Measurements from ENCODE around the gene STAM. TPM values are rescaled to one million over a fixed set of nuclear protein-coding genes. Genes with fewer than 3 reads are reported as not detected.

STAM gene
- polyA plus RNA-seq, 1 donor (not counting 4 experiments of a cell fraction or from before 2014, with no cell fraction given) = 34.1 TPM

GRCh38 chr10:17743437-17743836 lies 99.5 kb downstream of the STAM start:
- Histone ChIP-seq H3K9me3 (ENCODE audit: control insufficient read depth, low read depth, low read length) (no peaks in the 10 kb centered on the region), H3K79me2 (ENCODE audit: control insufficient read depth, insufficient read depth, low read length) (no peaks in the 10 kb centered on the region), H3K4me3 (ENCODE audit: control insufficient read depth in 2 of 3, extremely low read depth in 1 of 3, insufficient read depth in 2 of 3, low read depth in 1 of 3, low read length in 3 of 3) (no peak overlapping the region), H3K27ac (ENCODE audit: control insufficient read depth, insufficient read depth, low read length) (no peak overlapping the region), H3K9me1 (ENCODE audit: control insufficient read depth, extremely low read depth, insufficient read depth, low read length) (no peaks in the 10 kb centered on the region), H3K27me3 (ENCODE audit: control insufficient read depth, extremely low read depth, insufficient read depth, low read length) (no peaks in the 10 kb centered on the region), H3K4me2 (ENCODE audit: control insufficient read depth, extremely low read depth, insufficient read depth, low read depth, low read length) (no peak overlapping the region), H3K9ac (ENCODE audit: control insufficient read depth, extremely low read depth, insufficient read depth, low read length) (no peak overlapping the region), H4K20me1 (ENCODE audit: control insufficient read depth, extremely low read depth, insufficient read depth, low read length) (no peaks in the 10 kb centered on the region), H2AFZ (ENCODE audit: control insufficient read depth, low read length) (no peak overlapping the region), H3K36me3 (ENCODE audit: control insufficient read depth in 2 of 2, extremely low read depth in 1 of 2, insufficient read depth in 2 of 2, low read length in 2 of 2) (no peaks in the 10 kb centered on the region), H3K4me1 (ENCODE audit: control insufficient read depth, extremely low read depth, insufficient read depth, low read length) (no peaks in the 10 kb centered on the region)
- FAIRE-seq (no peak), DNase-seq (ENCODE audit: low read depth, low spot score) (no peak)
- TF ChIP-seq CTCF (optimal IDR thresholded peaks at IDR 0.05 in 1 of 3, IDR thresholded peaks at IDR 0.05 in 1 of 3, conservative IDR thresholded peaks at IDR 0.05 in 1 of 3; ENCODE audit: extremely low read depth in 1 of 3, insufficient read depth in 2 of 3, low read length in 3 of 3) (no peak), EZH2 (IDR thresholded peaks at IDR 0.05; ENCODE audit: low read length) (no peak)
- dilution Hi-C loops (cut with MboI; ENCODE audit: extremely low pct_ligation_motif_present, low sequenced_read_pairs) = no loop called here

GRCh38 chr10:17744341-17744861 lies 100.5 kb downstream of the STAM start:
- dilution Hi-C loops (cut with MboI; ENCODE audit: extremely low pct_ligation_motif_present, low sequenced_read_pairs) = no loop called here

More at GRCh38 chr10:17744341-17744861, 100.5 kb downstream of the STAM start:
- FAIRE-seq (no peak), DNase-seq (ENCODE audit: low read depth, low spot score) (no peak)
- H3K4me2 ChIP-seq (ENCODE audit: control insufficient read depth, extremely low read depth, insufficient read depth, low read depth, low read length) = no peak overlapping the region
- no peak overlapping the region for H2AFZ ChIP-seq (ENCODE audit: control insufficient read depth, low read length)
- H3K9me3 ChIP-seq (ENCODE audit: control insufficient read depth, low read depth, low read length) = no peaks in the 10 kb centered on the region
- TF ChIP-seq CTCF (optimal IDR thresholded peaks at IDR 0.05 in 1 of 3, IDR thresholded peaks at IDR 0.05 in 1 of 3, conservative IDR thresholded peaks at IDR 0.05 in 1 of 3; ENCODE audit: extremely low read depth in 1 of 3, insufficient read depth in 2 of 3, low read length in 3 of 3) = no peak
- no peak for TF ChIP-seq EZH2 (IDR thresholded peaks at IDR 0.05; ENCODE audit: low read length)
- H3K36me3 ChIP-seq (ENCODE audit: control insufficient read depth in 2 of 2, extremely low read depth in 1 of 2, insufficient read depth in 2 of 2, low read length in 2 of 2) = no peaks in the 10 kb centered on the region
- no peaks in the 10 kb centered on the region for H3K4me1 ChIP-seq (ENCODE audit: control insufficient read depth, extremely low read depth, insufficient read depth, low read length)
- no peak overlapping the region for H3K9ac ChIP-seq (ENCODE audit: control insufficient read depth, extremely low read depth, insufficient read depth, low read length)
- no peaks in the 10 kb centered on the region for H3K27me3 ChIP-seq (ENCODE audit: control insufficient read depth, extremely low read depth, insufficient read depth, low read length)
- no peak overlapping the region for H3K27ac ChIP-seq (ENCODE audit: control insufficient read depth, insufficient read depth, low read length)
- no peaks in the 10 kb centered on the region for H3K9me1 ChIP-seq (ENCODE audit: control insufficient read depth, extremely low read depth, insufficient read depth, low read length)
- no peaks in the 10 kb centered on the region for H3K79me2 ChIP-seq (ENCODE audit: control insufficient read depth, insufficient read depth, low read length)
- no peak overlapping the region for H3K4me3 ChIP-seq (ENCODE audit: control insufficient read depth in 2 of 3, extremely low read depth in 1 of 3, insufficient read depth in 2 of 3, low read depth in 1 of 3, low read length in 3 of 3)
- no peaks in the 10 kb centered on the region for H4K20me1 ChIP-seq (ENCODE audit: control insufficient read depth, extremely low read depth, insufficient read depth, low read length)

Measured in keratinocyte (primary cell).